ENCODE measurements around the gene CRISPLD2.
"Not testable (repeated sequence)": the region's sequence is repeated elsewhere in the genome, so short reads cannot be mapped to it uniquely, and the experiment has no call there.

CRISPLD2 gene

GRCh38 chr16:84925773-84926372, 106.1 kb downstream of the CRISPLD2 start:
- FAIRE-seq: no peak
- DNase-seq (ENCODE audit: insufficient read length, low spot score): no peak
- TF ChIP-seq POLR2A (IDR thresholded peaks at IDR 0.05; ENCODE audit: low read depth, low read length): no peak

DNA sequence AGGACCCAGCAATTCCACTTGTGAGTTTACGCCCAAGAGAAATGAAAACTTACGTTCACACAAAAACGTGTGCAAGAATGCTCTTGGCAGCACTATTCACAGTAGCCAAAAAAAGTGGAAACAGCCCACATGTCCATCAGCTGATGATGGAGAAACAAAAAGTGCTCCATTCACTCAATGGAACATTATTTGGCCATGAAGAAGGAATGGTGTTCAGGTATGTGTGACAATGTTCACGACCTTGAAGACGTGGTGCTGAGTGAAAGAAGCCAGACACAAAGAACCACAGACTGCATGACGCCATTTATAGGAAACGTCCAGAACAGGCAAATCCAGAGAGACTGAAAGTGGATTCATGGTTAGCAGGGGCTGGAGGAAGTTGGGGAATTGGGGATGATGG, 106.7 kb downstream of the CRISPLD2 start:
- TF ChIP-seq POLR2A (IDR thresholded peaks at IDR 0.05; ENCODE audit: low read depth, low read length): no peak
- DNase-seq (ENCODE audit: insufficient read length, low spot score) (no peak), FAIRE-seq (no peak)

- DNase-seq (ENCODE audit: insufficient read length, low spot score) (no peak), FAIRE-seq (no peak)
- TF ChIP-seq POLR2A (IDR thresholded peaks at IDR 0.05; ENCODE audit: low read depth, low read length): no peak
Measured at GRCh38 chr16:84927621-84928591, 108.1 kb downstream of the CRISPLD2 start.

DNA sequence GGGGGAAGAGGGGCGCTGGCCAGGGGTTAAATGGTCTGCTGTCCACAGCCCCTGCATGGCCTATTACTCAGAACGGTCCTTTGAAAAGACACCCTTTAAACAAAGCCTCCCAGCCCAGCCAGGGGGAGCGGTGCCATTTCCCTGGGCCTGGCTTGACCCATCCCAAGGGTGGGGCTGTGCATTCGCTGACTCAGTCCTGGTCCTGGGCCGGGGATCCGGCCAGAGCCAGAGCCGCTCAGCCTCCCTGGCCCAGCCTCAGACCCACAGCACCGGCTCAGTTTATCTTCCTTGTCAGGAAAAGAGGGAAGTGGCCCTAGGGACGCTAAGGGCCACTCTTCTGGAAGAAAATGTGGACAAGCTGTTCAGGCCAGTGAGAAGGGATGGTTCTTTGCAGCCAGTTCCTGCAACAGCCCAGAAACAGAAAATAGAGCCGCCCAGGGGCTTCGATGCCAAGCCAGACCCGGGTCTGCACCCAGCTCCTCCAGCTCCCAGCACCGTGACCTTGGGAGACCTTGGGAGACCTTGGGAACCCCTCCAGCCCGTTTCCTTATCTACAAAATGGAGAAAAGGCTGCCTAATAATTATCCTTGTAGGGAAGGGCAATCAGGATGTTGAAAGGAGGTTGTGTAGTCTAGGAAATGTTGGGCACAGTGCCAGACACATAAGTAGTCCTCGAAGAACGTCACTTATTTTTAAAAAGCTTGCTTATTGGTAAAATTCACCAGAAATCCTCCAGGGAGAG, 109.1 kb downstream of the CRISPLD2 start:
- TF ChIP-seq POLR2A (IDR thresholded peaks at IDR 0.05; ENCODE audit: low read depth, low read length): no peak
- no peak for FAIRE-seq
- peak; percentile 56 for DNase-seq (ENCODE audit: insufficient read length, low spot score)

- FAIRE-seq: no peak
- TF ChIP-seq POLR2A (IDR thresholded peaks at IDR 0.05; ENCODE audit: low read depth, low read length): no peak
- no peak for DNase-seq (ENCODE audit: insufficient read length, low spot score)
Measured at GRCh38 chr16:84929421-84930297, 109.9 kb downstream of the CRISPLD2 start.

GRCh38 chr16:84930298-84931106, 110.7 kb downstream of the CRISPLD2 start:
- TF ChIP-seq POLR2A (IDR thresholded peaks at IDR 0.05; ENCODE audit: low read depth, low read length): no peak
- DNase-seq (ENCODE audit: insufficient read length, low spot score) (no peak), FAIRE-seq (no peak)

DNA sequence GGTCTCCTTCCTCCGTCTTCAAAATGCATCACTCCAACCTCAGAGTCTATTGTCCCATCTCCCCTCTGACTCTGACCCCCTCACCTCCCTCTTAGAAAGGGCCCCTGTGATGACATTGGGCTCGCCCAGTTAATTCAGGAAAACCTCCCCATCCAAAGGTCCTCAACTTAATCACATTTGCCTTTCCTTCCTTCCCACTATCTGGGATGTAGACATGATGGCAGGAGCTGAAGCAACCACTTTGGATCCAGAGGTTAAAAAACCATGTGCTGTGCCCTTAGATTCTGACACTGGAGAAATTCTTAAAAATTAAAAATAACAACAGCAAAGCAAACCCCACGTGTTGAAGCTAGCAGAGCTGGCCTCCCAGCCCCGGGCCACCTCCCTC, 111.3 kb downstream of the CRISPLD2 start:
- no peak for TF ChIP-seq POLR2A (IDR thresholded peaks at IDR 0.05; ENCODE audit: low read depth, low read length)
- FAIRE-seq: no peak
- no peak for DNase-seq (ENCODE audit: insufficient read length, low spot score)

DNA sequence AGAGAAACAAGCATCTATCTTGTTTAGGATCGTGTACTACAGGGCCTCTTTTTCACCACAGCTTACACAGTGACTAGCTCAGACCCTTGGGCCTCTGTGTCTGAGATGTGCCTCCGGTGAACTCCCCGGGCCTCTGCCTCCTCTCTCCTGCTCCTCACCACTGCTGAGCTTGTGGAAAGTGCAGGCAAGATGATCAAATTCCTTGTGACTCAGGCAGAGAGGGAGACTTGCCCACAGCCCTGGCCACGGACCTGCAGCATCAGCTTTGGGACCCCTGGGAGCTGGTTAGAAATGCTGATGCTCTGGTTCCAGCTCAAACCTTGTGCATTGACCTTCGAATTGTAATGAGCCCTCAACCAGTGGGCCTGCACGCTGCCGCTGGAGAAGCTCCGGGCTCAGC, 111.7 kb downstream of the CRISPLD2 start:
- TF ChIP-seq POLR2A (IDR thresholded peaks at IDR 0.05; ENCODE audit: low read depth, low read length): no peak
- FAIRE-seq: no peak
- no peak for DNase-seq (ENCODE audit: insufficient read length, low spot score)

DNA sequence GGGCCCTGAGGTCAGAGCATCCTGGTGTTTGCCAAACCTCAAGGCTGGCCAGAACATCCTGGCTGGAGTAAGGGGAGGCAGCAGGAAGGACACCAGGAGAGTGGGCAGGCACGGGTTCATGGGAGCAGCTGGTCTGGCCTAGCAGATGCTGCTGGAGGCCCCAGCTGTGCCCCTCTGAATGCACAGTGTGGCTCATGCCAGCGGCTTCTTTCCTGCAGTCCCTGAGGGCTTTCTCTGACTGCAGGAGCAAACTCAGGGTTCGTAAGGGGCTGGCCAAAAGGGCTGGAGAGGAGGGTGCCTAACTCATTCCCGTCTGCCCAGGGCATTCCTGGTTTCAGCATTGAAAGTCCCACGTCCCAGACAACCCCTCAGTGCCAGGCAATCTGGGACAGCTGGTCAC, 112.9 kb downstream of the CRISPLD2 start:
- DNase-seq (ENCODE audit: insufficient read length, low spot score) (no peak), FAIRE-seq (no peak)
- no peak for TF ChIP-seq POLR2A (IDR thresholded peaks at IDR 0.05; ENCODE audit: low read depth, low read length)

DNA sequence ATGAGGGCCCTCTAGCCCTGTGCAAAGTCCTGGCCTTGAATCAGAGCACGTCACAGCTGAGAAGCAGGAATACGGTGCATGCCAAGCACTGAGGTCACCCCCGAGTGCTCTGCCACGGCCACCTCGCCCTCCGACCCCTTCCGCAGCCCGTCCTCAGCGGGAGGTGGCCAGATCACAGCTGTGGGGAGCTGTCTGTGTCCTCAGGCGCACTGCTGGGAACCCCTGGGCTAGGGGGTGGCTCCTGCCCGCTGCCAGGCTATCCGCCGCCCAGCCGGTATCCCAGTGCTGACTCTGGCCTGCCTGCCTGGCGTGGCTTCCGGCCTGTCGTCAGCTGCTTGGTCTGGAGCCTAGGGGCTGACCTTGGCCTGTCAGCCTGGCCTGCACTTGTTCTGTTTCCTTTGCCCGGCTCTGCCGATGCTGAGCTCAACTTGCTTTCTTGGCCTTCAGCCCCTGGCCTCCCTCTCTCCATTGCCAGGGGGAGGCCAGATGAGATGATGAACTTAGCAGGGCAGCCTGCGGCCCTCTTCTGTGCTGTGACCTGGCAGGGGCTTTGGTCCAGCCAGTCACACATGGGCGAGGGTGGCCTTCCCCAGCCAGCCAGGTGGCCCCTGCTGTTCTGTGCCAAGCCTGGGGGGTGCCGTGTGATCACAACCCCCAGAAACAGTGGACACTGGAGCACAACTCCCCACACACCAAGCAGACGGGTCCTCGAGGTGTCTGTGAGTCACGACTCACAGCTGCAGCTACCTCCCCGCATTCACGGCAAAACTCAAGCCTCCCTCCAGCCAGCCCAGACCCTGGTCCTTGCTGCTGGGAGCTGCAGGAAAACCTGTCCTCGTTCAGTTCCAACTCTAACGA, 114.2 kb downstream of the CRISPLD2 start:
- TF ChIP-seq POLR2A (IDR thresholded peaks at IDR 0.05; ENCODE audit: low read depth, low read length): no peak
- no peak for FAIRE-seq
- DNase-seq (ENCODE audit: insufficient read length, low spot score): no peak

DNA sequence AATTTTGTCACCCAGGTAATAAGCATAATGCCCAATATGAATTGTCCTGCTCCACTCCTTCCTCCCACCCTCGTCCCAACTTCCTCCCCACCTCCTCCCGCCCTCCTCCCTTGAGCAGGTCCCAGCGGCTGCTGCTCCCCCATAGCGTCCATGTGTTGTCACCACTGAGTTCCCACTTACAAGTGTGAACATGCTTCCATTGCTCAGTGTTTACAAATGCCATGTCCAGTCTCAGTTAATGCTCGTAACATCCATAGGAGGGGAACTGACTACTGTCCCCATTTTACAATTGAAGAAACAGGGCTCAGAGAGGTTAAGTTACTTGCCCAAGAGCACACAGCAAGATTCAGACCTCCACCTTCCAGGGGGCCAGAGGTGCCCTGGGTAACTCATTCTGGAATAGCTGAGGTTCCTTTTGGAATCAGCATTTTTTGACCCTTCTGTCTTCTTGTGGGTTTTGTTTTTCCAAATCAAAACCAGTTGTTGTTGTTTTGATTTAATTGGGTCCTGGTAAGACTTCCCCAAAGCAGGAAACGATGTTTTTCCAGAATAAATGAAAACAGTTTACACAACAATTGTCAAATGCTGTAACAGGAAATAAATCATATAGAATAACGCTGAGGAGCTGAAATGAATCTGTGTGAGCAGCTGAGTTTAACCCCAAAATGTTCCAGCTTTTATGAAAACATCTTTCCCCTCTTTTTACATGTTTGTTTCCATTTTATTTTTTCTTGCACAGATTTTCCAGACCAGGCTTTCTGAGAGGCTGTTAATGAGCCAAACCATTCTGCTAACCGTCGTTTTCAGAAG, 117.6 kb downstream of the CRISPLD2 start:
- FAIRE-seq: no peak
- TF ChIP-seq POLR2A (IDR thresholded peaks at IDR 0.05; ENCODE audit: low read depth, low read length): no peak
- no peak for DNase-seq (ENCODE audit: insufficient read length, low spot score)

DNA sequence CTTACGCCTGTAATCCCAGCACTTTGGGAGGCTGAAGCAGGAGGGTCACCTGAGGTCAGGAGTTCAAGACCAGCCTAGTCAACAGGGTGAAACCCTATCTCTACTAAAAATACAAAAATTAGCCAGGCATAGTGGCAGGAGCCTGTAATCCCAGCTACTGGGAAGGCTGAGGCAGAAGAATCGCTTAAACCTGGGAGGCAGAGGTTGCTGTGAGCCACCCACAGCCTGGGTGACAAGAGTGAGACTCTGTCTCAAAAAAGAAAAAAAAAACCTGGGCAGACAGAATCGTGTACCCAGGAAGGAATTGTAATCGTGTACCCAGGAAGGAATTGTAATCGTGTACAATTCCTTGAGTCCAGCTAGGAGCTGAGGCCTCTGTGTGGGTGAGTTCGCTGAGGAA, 118.8 kb downstream of the CRISPLD2 start:
- not testable (repeated sequence) for FAIRE-seq; DNase-seq (ENCODE audit: insufficient read length, low spot score)

Data from H54 (cell line).